ENCODE data around the gene HTR3A.

DNA sequence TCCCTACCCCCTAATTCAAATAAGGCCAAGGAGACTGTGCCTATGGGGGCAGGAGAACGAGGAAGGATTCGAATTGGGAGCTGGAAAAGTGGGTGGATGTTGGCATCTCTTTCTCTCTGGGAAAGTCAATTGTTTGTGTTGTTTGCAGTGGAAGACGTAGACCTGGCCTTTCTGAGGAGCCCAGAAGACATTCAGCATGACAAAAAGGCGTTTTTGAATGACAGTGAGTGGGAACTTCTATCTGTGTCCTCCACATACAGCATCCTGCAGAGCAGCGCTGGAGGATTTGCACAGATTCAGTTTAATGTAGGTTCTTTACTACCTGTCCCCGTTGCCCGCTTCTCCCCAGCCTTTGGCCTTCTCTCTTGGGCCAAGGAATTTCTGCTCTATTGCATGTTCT is 42.1 kb upstream of the HTR3A start:
- TF ChIP-seq, protein P1, sequence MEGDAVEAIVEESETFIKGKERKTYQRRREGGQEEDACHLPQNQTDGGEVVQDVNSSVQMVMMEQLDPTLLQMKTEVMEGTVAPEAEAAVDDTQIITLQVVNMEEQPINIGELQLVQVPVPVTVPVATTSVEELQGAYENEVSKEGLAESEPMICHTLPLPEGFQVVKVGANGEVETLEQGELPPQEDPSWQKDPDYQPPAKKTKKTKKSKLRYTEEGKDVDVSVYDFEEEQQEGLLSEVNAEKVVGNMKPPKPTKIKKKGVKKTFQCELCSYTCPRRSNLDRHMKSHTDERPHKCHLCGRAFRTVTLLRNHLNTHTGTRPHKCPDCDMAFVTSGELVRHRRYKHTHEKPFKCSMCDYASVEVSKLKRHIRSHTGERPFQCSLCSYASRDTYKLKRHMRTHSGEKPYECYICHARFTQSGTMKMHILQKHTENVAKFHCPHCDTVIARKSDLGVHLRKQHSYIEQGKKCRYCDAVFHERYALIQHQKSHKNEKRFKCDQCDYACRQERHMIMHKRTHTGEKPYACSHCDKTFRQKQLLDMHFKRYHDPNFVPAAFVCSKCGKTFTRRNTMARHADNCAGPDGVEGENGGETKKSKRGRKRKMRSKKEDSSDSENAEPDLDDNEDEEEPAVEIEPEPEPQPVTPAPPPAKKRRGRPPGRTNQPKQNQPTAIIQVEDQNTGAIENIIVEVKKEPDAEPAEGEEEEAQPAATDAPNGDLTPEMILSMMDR (IDR thresholded peaks at IDR 0.05) = no peak
- TF ChIP-seq POLR2A (IDR thresholded peaks at IDR 0.05) = no peak

Measured in adrenal gland (tissue), 5 donors.